Ishikawa (cell line): ENCODE data around the gene DNAJA4.

Experiments
- CREB1 ChIP-seq: IDR thresholded peaks from 2 replicates; pipeline ENCODE4 v1.6.1; 2012; ENCODE audit warnings: low read depth
- EGR1 ChIP-seq: IDR thresholded peaks from 2 replicates; pipeline ENCODE4 v1.6.1; 2012
- REST ChIP-seq: IDR thresholded peaks from 2 replicates; pipeline ENCODE4 v1.6.1; 2012; ENCODE audit warnings: low read depth, mild to moderate bottlenecking
- TAF1 ChIP-seq: IDR thresholded peaks from 2 replicates; pipeline ENCODE4 v1.6.1; 2012; ENCODE audit warnings: low read depth, mild to moderate bottlenecking
- TEAD4 ChIP-seq: IDR thresholded peaks from 2 replicates; pipeline ENCODE4 v1.6.1; 2012
- YY1 ChIP-seq: IDR thresholded peaks from 2 replicates; pipeline ENCODE4 v1.6.1; 2012; ENCODE audit warnings: low read depth
- TF ChIP-seq, protein P1 (sequence below): IDR thresholded peaks from 2 replicates; pipeline ENCODE4 v1.6.1; 2012

- TF ChIP-seq TAF1 (no peak), YY1 (no peak), EGR1 (no peak), TEAD4 (no peak), CREB1 (no peak), REST (no peak)
- TF ChIP-seq, protein P1, sequence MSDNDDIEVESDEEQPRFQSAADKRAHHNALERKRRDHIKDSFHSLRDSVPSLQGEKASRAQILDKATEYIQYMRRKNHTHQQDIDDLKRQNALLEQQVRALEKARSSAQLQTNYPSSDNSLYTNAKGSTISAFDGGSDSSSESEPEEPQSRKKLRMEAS, result no peak
Measured at GRCh38 chr15:78247911-78248310, 16.5 kb upstream of the DNAJA4 start.
